22Rv1 (cell line): Measurements from ENCODE around the gene KRT3.

Experiments used
- CTCF ChIP-seq: fragments of 450-650 bp; IDR thresholded peaks from 2 replicates; pipeline ENCODE4 v1.5.1; 2017; ENCODE audit warnings: mild to moderate bottlenecking
- ZFX ChIP-seq: fragments of 450-650 bp; IDR thresholded peaks from 2 replicates; pipeline ENCODE4 v1.6.1; 2017; ENCODE audit warnings: antibody characterized with exemption, borderline replicate concordance

DNA sequence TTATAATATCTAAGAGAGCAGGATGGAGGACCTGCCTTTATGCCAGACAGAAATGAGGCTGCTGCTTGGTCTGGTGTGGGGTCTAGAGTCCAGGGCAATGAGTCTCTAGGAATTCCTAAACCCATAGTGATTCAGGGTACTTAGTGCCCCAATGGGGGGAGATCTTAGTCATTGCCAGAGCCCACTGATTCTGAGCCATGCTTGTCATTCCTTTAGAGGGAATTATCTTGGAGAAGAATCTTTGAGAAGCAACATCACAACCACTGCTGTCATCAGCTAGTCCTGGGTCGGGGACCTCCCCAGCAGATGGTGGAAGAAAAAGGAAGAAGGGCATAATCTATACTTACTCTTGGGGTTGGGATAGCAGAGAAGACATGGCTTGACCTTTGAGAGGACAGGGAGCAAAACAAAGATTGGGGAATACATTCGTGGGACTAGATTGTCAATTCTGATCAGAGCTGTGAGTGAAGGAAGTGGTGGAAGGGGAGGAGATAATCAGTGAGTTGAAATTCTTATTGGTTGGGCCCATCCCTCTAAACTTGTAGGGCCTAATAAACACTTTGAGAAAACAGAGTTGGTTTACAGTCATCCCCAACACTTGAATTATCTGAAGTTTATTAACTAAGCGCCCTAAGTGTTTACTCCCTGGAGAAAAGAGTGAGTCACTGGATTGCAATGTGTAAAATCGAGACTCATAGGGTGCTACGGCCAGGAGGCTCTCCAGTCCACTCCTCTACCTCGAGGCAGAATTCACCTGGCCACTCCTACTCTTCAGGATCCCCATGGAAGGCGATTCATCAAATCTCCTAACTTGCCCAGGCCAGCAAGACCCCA, 3.0 kb upstream of the KRT3 start:
- no peak for TF ChIP-seq CTCF
- TF ChIP-seq ZFX = no peak
